HG02642 (cell line): ENCODE measurements around the gene FBXL7.
"Not testable (repeated sequence)": the region's sequence is repeated elsewhere in the genome, so short reads cannot be mapped to it uniquely, and the experiment has no call there.

Source experiments
- ATAC-seq: cut with Tn5 transposase; IDR thresholded peaks from one replicate; pipeline ENCODE4 v1.9.1; 2021; ENCODE audit warnings: mild to moderate bottlenecking; ENCODE audit not compliant: unreplicated experiment, poor library complexity

FBXL7 gene

DNA sequence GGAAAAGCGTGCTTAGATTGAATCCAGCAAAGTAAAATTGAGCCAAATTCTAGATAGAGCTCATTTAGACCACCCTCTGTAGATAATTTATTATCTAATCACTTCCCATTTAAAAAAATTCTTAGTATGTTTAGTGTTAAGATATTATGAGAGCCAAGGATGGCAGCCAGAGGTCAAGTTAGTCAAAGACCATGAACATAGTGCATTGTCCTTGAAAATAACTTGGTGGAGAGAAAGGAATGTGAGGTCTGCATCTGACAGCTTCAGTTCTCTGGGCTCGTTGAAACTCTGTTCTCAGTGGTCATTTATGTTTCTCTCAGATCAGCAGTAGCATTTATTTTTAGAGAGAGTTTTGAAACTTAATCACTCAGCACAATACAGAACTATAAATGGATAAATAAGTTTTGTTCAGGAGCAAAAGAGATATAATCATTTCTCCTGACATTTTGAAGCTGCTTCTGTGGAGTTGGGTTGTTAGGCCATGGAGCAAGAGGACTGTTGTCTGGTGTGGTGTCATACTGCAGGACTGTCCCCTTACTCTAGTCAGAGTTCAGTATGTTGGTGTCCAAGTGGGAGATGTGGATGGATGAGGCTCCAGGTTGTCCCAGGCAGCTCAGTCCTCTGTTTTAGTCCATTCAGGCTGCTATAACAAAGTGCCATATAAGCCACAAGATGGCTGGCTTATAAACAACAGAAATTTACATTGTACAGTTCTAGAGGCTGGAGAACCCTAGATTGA, 337.7 kb downstream of the FBXL7 start:
- ATAC-seq: no peak

DNA sequence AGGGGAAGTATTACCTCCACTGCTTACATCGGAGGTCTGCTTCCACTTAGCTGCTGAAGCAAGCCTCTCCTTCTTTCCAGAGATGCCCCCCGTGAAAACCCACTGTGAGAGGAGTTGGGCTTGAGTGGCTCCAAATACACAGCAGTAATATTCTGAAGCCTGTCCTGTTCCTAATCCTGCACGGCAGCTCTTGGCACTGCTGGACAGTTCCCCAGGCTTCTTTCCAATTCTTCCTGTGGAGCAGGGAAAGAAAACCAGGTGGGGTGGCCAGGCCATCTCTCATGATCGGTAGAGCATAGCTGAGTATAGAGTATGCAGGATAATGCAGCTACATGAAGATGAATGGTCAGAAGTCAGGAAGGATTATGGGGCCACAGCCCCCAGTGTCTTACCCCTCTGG, 344.3 kb downstream of the FBXL7 start:
- ATAC-seq: no peak

DNA sequence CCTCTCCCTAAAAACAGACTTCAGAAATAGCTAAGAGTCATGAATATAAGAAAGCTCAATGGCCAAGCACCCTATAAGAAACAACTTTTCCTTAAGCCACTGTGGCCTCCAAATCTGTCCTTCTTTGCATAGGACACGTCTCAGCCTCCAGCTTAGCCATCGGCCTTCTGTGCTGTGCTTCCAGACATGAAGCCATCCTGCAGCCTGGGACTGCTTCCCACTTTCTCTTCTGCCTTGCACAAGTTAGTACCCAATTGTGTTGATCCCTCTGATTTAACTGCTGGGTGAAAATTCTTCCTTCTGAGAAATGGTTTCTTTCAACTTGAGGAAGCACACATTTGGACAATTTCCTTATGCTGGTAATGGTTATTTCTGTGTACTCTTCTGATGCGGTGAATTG, 344.9 kb downstream of the FBXL7 start:
- ATAC-seq: no peak

DNA sequence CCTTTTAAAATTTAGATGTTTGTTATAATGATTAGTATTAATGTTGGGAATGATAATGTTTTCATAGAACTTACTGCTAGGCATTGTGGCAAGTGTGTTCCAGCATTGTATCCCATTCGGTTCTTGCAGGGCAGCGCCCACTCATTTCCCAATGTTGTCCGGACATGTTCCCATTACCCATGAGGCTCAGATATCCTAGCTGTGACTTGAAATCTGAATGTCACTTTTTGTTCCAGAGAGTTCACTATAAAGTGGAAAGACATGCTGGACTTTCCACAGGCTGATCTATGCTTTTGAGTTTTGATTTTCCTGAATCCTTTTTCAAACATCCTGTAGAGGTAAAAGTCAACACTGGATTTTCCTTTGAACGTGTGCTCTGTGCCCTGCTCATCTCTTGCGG, 350.6 kb downstream of the FBXL7 start:
- ATAC-seq: no peak

DNA sequence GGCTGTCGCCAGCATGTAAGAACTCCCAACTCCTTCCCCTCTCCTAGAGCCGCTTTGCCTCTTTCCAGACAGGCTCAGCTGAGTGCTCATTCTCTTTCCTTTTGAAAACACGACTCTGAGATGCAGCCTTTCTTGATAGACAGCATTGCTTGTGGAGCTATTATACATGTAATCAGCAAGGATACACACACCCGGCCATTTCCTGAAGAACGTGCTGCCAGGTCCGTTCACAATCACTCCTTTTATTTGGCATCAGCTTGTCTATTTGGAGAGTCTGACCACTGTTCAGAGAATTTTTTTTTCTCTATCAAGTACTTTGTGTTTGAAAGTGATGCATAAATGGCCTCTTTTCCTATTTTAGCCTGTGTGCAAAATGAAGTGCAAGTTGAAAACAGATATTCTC, 351.0 kb downstream of the FBXL7 start:
- no peak for ATAC-seq

DNA sequence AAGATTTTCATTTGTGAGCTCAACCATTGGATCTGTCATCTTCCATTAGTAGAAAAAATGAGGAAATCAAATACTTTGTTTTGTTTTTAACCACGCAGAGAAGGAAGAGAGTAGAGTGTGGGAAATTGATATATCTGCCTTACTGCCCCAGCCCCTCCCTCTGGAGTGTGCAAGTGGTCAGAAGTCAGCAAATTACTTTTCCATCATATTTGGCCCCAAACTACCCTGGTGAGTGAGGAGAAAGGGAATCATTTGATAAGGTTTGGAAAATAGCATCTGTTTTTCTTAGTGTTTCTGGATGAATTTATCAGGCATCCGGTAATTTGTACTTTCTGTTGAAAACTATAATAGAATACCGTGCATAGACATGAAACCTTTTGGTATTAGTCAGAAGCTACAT, 352.2 kb downstream of the FBXL7 start:
- ATAC-seq: no peak

DNA sequence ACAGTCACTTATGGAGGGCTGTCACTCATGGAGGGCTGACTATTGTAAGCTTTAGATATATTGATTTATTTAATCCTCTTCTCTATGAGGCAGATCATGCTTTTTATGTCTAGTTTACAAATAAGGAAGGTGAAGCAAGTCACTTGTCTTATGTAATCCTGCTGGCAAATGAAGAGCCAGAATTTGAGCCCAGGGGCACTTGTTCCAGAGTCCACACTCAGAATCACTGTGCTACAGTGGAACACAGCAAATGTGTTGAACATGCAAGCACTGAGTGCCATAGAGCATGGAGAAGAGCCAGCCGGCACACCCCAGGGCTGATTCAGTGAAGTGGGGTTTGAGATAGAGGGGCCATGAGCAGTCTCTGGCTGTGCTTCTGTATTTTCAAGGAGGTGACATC, 353.0 kb downstream of the FBXL7 start:
- ATAC-seq: no peak

DNA sequence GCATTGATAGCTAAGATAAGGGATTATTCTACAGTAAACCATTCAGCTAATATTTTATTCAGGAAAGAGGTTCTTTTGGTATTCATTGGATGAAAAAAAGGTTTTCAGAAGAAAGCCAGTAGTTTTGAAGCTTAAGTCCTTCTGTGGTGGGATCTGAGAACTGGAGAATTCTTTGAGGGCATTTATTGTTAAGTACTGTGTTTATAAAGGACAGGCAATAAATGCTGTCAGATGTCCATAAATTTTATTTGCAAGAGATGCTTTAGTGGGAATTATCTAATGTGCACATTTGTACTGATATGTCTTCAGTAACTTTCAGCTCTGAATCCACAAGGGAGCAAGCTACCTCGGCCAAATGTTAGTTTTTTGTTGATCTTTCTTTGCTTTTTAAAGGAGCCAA, 358.3 kb downstream of the FBXL7 start:
- no peak for ATAC-seq

DNA sequence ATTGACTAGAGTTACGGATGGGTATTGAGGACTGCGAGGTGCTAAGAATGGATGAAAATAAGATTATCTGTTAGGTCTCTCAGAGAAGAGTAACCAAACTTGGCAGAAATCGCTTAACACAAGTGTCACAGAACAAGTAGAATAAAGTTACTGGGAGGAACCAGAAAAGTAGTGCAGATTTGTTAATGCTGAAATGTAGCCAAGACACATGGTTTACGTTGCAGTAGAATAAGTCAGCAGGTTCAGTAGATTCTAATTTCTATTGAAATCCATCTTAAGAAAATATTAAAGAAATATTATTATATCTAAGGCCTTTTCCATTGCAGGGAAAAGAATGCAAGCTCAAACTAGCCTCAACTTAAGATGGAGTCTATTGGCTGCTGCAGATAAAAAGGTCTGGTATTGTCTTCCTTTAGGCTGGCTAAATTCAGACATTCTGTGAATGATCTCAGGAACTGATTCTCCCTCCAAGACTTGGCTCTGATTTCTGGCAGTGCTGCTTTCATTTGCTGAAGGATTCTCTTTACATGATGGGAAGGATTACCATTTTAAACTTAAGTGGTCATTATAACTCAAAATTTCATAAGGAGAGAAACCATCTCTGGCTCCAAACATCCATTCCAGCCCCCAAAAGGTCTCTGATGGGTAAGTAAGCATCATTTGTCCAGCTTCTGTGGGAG, 364.7 kb downstream of the FBXL7 start:
- no peak for ATAC-seq

DNA sequence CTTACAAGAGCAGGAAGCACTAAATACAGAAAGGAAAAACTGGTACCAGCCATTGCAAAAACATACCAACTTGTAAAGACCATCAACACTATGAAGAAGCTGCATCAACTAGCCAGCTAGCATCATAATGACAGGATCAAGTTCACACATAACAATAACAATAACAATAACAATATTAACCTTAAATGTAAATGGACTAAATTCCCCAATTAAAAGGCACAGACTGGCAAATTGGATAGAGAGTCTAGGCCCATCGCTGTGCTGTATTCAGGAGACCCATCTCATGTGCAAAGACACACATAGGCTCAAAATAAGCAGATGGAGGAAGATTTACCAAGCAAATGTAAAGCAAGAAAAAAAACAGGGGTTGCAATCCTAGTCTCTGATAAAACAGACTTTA, 372.3 kb downstream of the FBXL7 start:
- ATAC-seq: not testable (repeated sequence)

DNA sequence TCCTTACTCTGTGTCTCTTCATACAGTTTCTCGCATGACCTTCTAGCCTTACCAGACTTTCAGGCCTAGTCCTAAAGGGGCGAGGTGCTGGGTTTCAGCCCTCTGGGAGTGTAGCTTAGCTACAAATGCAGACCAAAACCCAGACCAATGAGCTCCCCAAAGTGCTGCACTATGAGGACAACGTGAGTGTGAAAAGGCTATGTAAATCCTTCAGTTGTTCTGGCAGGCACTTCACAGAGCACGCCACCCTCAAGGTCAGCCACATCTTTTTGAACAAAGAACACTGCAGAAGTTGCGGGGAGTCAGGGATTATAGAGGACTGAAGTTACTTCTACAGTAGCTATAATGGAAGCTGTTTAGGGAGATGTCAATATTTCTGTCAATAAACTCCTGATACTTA, 377.9 kb downstream of the FBXL7 start:
- ATAC-seq: no peak

DNA sequence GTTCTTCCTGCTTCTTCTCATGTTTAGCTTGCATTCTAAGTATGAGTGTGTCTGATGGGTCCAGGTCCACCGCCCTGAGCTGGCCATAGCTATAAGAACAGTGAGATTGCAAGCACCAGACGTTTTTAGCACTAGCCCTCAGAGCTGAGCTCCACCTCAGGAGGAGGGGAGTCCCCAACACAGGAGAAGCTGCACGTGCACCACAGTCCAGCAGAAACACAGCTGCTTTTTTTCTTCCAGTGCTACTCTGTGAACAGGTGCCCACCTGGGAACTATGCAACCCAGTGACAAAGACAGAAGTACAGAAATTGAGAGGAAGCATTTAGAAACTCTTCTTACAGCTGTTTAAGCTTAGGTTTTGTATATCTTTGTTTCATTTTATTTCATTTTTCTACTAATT, 380.2 kb downstream of the FBXL7 start:
- ATAC-seq: no peak

DNA sequence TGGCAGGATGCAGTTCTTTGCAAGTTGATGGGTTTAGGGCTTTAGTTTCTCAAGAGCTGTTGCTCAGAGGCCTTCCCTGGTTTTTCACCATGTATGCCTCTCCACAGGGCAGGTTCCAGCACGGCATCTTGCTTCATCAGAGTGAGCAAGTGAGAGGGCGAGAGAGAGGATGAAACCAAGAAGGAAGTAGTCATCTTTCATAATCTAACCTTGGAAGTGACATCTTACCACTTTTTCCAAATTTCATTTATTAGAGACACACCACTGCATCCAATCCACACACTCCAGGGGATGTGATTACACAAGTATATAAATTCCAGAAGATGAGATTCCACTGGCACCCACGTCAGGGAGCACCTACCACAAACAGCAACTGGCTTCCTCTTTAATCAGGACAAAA, 385.2 kb downstream of the FBXL7 start:
- no peak for ATAC-seq

DNA sequence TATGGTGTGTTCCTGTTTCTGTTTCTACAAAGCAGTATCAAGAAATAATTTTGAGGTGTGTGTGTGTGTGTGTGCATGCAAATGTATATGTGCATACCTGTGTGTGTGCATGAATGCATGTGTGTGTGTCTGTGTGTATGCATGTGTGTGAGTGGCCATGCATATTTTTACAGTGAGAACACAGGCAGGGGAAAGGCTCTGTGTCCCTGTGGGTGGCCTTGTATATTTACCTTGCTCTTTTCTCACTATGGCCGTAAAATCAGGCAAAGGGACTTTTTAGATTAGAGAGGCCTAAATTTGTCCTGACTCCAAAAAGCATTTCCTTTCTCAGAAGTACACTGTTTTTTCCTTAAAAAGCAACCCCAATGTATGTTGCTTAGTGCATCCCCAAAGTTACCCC, 386.2 kb downstream of the FBXL7 start:
- ATAC-seq: no peak

DNA sequence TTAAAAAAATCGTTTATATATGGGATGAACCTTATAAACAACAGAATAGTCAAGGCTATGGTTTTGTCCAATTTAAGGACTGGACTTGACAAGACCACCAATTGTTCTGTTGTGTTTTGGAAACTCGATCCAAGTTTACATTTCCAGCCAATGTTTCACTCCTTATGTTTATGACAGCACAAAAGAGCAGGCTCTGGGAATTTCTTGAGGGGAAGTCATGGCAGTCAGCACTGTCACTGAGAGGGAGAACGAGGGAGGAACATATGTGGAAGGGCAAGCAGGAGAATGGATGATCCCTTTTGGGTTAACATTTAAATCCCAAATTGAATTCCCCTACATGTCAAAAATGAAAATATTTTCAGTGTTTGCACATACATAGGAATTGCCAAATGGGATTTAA, 387.1 kb downstream of the FBXL7 start:
- ATAC-seq: no peak

DNA sequence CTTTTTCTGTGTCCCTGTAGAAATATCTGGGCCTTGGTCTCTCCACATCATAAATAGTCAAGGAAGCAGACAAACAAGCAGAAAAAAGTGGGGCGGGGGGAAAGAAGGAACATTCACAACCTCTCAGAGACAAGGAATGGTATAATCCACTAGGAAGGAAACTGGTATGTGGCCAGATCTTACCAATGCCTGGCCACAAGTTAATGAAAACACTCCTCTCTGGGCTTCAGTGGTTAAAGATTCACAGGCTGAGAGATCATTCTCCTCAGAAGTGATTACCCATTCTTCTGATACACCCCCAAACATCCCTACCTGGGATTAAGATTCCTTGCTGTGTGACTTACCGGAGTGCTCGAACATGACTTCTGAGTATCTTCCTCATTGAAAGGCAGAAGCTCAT, 389.0 kb downstream of the FBXL7 start:
- no peak for ATAC-seq

DNA sequence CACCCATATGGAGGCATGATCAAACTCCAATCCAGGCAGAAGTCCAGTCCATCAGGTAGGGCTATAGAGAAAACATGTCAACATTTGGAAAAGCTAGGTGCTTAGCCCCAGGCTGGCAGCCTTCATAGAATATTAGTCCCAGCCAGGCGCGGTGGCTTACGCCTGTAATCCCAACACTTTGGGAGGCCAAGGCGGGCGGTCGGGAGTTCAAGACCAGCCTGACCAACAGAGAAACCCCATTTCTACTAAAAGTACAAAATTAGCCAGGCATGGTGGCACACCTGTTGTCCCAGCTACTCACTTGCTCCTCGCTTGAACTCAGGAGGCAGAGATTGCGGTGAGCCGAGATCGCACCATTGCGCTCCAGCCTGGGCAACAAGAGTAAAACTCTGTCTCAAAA, 393.9 kb downstream of the FBXL7 start:
- no peak for ATAC-seq

DNA sequence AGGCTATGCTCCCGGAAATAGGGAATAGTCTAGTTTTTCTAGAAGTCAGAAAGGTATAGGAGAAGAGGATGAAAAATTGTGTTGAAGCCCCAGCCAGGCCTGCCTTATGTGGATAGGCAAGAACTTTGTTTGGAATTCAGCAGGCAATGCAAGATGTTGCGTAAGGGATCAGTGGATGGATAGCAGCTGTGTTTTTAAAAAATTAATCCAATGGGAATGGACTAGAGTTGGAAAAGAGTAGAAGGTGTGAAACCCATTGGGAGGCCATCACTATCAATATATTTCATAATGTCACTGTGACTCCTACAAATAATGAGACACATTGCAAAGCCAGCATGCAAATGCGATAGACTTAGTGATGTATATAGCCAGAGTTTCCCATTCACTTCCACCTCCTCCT, 397.7 kb downstream of the FBXL7 start:
- ATAC-seq: no peak

DNA sequence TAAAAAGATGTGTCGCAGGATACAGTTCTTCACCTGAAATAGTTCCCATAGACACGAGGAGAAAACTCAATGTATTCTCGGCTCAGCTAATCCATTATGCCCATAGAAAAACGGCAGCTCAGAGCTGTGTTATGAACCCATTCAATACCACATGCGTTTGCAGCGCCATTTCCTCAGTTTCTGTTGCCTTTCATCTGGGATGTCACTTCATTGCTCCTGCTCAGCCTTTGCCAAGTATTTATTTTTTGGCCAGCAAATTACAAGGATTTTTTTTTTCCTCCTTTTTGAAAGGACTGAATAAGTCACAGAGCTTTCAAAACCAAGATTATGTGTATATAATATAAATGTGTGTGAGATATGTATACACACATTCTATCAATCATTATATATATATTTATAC, 398.7 kb downstream of the FBXL7 start:
- ATAC-seq: no peak

DNA sequence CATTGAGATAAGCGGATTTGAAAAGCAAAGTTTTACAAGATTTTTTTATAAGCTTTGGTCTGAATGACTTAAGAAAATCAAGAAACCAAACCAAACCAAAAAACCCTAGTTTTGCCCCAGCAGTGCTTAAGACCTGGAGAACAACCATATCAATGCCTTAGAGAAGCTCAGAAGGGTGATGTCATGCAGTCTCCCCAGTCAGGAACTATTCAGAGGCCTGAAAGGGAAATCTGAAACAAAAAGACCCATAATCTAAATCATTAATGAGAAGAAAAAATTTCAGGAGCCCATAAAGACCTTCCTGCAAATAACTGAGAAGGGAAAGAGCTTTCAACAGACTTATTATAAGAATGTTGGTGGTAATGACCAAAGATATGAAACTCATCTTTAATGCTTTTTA, 399.5 kb downstream of the FBXL7 start:
- ATAC-seq: no peak

DNA sequence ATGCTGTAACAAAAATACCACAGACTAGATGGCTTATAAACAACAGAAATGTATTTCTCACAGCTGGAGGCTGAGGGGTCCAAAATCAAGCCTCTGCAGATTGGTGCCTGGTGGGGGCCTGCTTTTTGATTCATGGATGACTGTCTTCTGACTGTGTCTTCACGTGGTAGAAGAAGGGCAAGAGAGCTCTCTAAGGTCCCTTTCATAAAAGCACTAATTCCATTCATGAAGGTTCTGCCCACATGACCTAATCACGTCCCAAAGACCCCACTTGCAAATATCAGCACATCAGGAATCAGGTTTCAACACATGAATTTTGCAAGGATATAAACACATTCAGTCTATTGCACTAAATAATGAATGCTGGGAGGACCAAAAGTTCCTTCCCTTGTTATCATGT, 401.2 kb downstream of the FBXL7 start:
- ATAC-seq: no peak

DNA sequence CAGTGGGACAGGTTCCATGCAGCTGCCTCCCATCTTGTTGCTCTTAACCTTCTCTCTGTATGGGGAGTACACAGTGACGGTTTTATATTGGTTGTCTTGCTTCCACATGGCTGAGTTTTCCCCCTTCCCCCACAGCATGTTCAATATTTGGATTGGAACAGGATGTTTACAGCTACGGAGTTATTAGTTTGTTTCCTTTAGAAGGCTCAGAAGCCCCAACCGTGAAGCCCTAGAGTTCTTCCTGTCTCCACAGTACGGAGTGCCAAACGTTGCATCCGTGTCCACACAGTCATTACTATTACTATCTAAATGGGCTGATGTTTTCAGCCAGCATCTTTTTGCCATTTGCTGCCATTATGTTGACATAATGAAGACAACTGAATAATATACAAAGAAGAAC, 402.1 kb downstream of the FBXL7 start:
- ATAC-seq: no peak
